ENCODE data around the gene SPOCK2.
"Not testable (repeated sequence)": the region's sequence is repeated elsewhere in the genome, so short reads cannot be mapped to it uniquely, and the experiment has no call there.

The SPOCK2 gene, protein sequence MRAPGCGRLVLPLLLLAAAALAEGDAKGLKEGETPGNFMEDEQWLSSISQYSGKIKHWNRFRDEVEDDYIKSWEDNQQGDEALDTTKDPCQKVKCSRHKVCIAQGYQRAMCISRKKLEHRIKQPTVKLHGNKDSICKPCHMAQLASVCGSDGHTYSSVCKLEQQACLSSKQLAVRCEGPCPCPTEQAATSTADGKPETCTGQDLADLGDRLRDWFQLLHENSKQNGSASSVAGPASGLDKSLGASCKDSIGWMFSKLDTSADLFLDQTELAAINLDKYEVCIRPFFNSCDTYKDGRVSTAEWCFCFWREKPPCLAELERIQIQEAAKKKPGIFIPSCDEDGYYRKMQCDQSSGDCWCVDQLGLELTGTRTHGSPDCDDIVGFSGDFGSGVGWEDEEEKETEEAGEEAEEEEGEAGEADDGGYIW

GRCh38 chr10:72087969-72088888 is at the start of gene SPOCK2:
TSS of gene SPOCK2 (minus strand) at chr10:72088551. CDS start at chr10:72088328, 223 bp downstream.
- DNase-seq, result peak; percentile 4

DNA sequence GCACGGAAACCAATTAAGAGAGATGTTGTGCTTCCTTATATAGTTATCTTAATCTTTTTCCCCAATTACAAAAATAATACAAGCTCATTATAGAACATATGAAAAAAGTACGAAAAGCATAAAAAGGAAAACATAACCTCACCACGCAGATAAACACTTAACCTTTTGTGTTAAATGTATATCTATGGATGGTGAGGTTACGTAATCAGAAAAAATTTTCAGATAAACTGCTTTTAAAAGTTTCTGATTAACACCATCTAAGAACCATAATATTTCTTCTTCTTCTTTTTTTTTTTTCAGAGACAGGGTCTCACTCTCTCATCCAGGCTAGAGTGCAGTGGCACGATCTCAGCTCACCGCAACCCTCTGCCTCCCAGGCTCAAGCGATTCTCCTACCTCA is 49.2 kb upstream of the SPOCK2 start:
- no peak for DNase-seq

DNA sequence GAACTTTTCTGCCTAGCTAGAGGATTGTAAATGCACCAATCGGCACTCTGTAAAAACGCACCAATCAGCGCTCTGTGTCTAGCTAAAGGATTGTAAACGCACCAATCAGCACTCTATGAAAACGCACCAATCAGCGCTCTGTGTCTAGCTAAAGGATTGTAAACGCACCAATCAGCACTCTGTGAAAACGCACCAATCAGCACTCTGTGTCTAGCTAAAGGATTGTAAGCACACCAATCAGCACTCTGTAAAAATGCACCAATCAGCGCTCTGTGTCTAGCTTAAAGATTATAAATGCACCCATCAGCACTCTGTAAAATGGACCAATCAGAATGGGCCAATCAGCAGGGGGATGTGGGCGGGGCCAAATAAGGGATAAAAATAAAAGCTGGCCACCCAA is 47.9 kb upstream of the SPOCK2 start:
- not testable (repeated sequence) for DNase-seq

GRCh38 chr10:72134785-72135767 is 46.7 kb upstream of the SPOCK2 start:
- no peak for DNase-seq

GRCh38 chr10:72133517-72133916 is 45.2 kb upstream of the SPOCK2 start:
- no peak for DNase-seq

DNA sequence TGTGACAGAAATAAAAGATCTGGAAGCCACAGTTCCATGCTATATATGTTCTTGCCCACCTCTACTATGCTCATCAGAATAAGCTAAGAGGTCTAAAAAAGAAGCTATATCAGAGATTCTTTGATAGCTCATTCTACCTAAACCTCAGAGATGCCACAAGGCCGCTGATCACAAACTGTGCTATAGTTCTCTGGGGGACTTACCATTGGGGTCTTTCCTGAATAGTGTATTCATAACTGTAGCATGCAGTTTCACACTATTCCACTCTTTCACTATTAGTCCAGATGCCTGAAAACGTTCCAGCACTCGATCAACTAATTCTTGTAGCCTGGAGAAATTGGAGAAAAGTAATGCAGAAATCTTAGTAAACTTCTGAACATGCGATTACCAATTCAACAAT is 44.5 kb upstream of the SPOCK2 start:
- no peak for DNase-seq

DNA sequence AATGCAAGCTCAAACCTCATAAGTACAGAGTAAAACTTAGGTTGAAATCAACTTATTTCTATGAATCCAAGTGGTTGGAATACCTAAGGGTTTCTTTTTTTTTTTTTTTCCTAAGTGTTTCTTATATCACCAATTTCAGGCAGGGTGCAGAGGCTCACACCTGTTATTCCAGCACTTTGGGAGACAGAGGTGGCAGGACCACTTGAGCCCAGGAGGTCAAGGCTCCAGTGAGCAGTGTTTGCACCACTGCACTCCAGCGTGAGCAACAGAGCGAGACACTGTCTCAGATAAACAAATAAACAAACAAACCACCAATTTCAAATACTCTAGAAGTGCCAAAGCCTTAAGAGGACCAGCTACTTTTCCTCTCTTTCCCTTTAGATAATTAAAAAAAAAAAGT is 39.2 kb upstream of the SPOCK2 start:
- DNase-seq, result no peak

DNA sequence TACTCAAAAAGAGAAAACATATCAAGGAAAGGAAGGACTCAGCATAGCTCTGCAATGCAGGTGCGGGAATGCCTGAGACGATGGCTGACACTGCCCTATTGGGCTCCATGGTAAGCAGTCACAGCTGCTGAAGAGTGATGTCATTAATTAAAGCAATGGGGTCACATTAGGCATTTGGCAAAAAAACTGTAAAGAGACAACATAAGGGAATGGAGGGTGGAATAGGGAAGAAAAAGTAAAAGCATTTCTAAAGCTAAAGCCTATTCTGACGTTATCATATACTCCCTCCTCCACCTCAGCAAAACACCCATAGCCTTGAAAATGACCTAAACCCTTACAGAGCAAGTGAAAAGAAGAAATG is 38.5 kb upstream of the SPOCK2 start:
- no peak for DNase-seq

DNA sequence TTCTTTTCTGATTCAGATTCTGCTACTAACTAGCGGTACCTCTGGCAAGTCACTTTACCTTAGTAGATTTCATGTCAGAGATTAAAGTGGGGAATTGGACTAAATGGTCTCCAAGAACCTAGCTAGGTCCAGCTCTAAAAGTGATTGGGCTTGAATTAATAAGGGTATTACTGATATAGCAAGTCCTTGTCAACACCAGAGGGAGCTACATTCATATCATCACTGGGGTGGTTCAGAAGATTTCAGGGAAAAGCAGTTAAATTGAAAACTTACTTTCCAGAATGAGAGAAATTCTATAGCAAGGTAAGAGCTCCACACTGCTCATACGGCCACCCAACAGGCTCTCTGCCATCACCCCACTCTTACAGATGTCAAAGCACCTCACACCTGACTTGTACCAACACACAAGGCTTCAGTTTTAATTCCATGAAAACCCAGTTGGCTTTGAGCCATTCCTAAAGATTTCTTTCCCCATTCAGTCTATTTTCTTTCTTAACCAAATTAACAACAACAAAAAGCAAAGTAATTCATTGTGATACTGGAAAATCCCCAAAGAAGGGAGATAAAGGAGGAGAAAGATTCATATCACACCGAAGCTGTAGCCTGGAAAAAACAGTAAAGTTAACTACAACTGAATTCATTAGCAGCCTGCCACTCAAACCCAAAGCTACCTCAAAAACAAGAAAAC is 38.0 kb upstream of the SPOCK2 start:
- DNase-seq, result no peak

DNA sequence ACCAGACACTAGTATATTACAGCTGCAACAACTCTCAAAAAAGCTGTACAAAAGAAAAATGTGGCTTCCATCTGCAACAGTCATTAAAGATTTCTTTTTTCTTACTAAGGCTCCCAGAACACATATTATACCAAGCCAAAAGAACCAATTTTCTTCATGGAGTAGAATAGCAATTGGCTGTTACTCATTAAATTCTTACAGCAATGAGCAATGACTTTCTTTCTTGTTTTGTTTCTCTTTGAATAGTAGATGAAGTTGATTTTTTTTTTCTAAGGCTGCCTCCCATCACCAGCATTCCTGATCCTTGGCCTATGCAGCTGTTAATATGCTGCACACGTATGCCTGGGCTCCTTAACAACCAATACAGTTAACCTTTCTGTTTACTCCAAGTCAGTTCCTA is 36.6 kb upstream of the SPOCK2 start:
- no peak for DNase-seq

GRCh38 chr10:72124381-72124780 is 36.0 kb upstream of the SPOCK2 start:
- DNase-seq, result no peak

DNA sequence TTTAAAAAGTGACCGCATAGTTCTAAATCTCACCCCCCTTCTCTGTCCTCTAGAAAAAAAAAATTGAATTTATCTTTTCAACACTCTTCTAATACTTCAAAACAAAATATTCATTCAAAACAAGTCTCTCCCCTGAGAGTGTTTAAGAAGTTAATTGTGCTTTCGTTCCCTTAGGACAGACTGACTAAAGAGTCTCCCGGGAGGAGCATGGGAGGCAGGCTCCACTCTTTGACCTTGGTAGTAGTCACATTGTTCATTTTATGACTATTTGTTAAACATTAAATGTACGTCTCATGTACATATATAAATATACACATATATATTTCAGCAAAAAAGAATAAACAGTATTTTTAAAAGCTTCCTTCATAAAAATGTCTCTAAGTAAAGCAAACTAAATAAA is 35.3 kb upstream of the SPOCK2 start:
- no peak for DNase-seq

DNA sequence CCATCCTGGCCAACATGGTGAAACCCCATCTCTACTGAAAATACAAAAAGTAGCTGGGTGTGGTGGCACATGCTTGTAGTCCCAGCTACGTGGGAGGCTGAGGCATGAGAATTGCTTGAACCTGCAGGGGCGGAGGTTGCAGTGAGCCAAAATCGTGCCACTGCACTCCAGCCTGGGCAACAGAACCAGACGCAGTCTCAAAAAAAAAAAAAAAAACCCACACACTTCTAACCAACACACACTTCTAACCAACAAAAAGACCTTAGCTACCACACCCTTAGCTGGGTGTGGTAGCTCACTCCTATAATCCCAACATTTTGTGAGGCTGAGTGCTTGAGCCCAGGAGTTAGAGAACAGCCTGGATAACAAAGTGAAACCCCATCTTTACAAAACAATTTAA is 33.9 kb upstream of the SPOCK2 start:
- no peak for DNase-seq

DNA sequence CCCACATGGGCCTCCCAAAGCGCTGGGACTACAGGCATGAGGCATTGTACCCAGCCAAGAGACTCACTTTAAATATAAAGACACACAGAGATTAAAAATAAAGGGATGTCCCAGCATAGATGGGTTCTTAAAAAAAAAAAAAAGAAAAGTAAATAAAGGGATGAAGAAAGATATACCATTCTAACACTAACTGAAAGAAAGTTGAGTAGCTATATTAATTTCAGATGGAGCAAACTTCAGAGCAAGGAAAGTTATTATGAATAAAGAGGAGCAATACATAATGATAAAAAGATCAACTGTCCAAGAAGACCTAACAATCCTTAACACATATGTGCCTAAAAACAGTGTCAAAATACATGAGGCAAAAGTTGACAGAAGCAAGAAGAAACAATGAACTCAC is 33.0 kb upstream of the SPOCK2 start:
- DNase-seq, result no peak

GRCh38 chr10:72116372-72116771 is 28.0 kb upstream of the SPOCK2 start:
- no peak for DNase-seq

GRCh38 chr10:72114706-72115450 is 26.5 kb upstream of the SPOCK2 start:
- no peak for DNase-seq

GRCh38 chr10:72110673-72111401 is 22.5 kb upstream of the SPOCK2 start:
- DNase-seq, result no peak

DNA sequence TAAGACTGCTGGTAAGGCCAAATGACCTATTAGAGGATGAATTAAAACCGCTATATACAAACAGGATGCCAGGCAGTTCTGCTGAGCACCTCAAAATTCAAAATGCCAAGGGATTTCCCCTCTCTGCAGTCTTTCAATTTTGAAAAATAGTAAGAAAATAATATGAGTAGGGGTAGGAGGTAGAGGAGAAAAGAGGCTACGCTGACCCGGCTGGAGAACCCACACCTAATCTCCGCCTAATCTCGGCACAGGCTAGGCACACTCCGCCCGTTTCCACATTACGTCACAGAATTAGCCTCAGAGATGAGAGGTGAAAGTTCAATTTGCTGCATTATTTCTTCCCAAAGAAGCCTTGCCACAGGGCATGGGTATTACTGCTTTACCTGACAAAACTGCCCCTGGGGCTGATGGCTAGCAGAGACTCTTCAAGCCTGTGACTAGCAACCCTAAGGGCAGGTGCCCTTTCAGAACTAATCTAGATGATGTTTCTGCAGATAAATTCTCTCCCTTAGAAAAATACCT is 21.3 kb upstream of the SPOCK2 start:
- no peak for DNase-seq

DNA sequence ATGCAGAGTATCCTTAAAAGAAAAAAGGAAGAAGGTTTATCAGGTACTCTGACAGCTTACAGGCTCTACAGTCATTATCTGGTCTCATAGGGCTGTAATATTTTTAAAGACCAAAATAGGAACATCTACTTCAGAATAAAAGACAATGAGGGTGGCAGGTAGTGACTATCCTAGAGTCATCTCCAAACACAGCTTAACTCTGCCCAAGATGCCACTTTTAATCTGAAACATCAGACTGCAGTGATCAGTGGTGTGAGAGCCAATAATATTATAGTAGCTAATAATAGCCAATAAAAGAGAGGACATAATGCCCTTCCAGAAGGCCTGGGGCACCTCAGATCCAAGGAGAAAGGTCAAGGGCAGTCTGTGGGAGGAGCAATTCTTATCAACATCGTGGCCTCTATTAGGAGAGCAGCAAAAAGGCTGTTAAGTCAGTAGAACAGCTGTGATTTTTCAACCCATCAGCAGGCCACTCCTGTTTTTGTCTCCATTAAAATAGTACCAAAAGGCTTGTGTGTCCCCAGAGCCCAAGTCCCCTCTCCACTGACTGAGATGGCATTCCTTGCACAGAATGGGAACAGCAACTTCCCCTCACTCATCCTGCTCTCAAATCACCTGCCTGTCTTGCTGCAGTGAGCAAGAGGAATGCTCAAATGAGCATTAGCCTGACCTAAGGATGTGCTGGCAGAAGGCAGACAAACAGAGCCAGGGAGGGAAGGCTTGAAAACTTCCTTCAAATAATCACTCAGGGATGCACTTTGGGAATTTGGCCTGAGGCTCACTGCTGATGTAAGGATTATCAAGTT is 20.7 kb upstream of the SPOCK2 start:
- DNase-seq, result no peak

GRCh38 chr10:72108004-72108370 is 19.6 kb upstream of the SPOCK2 start:
- not testable (repeated sequence) for DNase-seq

Data from NCI-H526 treated with DMSO at 0.1 percent for 48 hours (cell line).